ENCODE measurements around the gene SERPINB12. TPM values are rescaled to one million over a fixed set of nuclear protein-coding genes. Genes with fewer than 3 reads are reported as not detected.
A peak's percentile ranks its signal among the peaks of the same experiment; 100 is the strongest.

The SERPINB12 gene
- total and polyA plus RNA-seq, 2 experiments from 2014 or later, result not detected

DNA sequence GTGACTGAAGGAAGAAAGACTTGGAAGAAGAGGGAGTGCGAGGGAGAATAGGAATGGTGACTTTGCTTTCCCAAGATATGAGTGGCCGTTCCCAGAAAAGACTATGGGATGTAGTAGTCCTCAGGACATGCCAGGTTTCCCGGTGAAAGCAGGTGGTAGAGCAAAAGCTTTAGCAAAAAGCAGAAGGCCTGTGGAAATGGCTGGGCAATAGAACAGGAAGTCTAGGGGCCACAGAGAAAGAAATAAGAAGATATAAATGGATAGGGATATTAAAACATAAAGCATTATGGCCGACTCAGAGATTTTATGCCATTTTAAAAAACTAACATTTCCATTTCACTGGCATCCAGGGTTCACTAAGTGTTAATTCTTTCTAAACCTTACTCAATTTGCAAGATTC is 43.8 kb downstream of the SERPINB12 start:
- TF ChIP-seq EZH2phosphoT487 (IDR thresholded peaks at IDR 0.05; ENCODE audit: insufficient read depth, low read depth) (no peak), EZH2 (IDR thresholded peaks at IDR 0.05; ENCODE audit: insufficient read depth, poor library complexity, severe bottlenecking) (no peak)
- no peak overlapping the region for H3K4me2 ChIP-seq (ENCODE audit: unreplicated experiment)
- DNase-seq, result no peak
- no peak overlapping the region for H3K4me3 ChIP-seq
- no peaks in the 10 kb centered on the region for H3K79me2 ChIP-seq (ENCODE audit: insufficient read depth)
- no peaks in the 10 kb centered on the region for H3K9me3 ChIP-seq (ENCODE audit: low read depth)
- H3K27ac ChIP-seq, result no peak overlapping the region
- H3K4me1 ChIP-seq (ENCODE audit: insufficient read depth), result peaks cover 10% of the 10 kb centered on the region; the same call in 1 of the 2 replicates
- H3K9ac ChIP-seq, result no peak overlapping the region
- H3K27me3 ChIP-seq (replicated peaks; ENCODE audit: insufficient read depth), result no peaks in the 10 kb centered on the region
- no peaks in the 10 kb centered on the region for H4K20me1 ChIP-seq (ENCODE audit: insufficient read depth)
- in situ Hi-C loops (cut with MboI), result loop anchor here (25.0 kb wide), 2 partner anchors 151 to 251 kb away; no protein-coding TSS in a partner anchor
- H3K36me3 ChIP-seq (ENCODE audit: low read depth), result no peaks in the 10 kb centered on the region
- no peak overlapping the region for H2AFZ ChIP-seq
- WGBS, 2 experiments (ENCODE audit: low coverage in 1 of 2, low lambda C conversion rate in 2 of 2, missing lambda C conversion rate in 2 of 2), result 74 to 77% methylated on average over 4 of the region's 4 CpGs
- H3K9me2 ChIP-seq (ENCODE audit: insufficient read depth), result no peaks in the 10 kb centered on the region
- H3F3A ChIP-seq (ENCODE audit: insufficient read depth), result peaks cover 2% of the 10 kb centered on the region; the same call in 1 of the 2 replicates

DNA sequence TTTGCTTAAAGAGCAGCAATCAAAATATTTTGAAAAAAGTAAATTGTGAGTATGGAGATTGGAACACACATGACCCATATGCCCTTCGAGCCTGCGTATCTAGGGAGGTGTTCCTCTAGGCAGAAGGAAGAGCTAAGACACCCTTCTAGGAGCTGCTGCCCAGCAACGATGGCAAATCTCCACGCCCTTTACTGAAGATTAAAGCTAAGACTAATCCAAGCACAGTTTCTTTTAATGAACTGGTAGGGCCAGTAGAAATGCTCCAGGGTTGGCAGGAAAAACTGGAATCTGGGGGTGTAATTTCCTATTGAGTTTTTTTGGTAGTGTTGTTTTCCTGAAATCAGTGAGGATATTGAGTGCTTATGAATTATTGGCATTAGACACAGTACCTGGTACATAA is 44.3 kb downstream of the SERPINB12 start:
- Histone ChIP-seq H3K4me3 (no peak overlapping the region), H3K9me3 (ENCODE audit: low read depth) (no peaks in the 10 kb centered on the region), H4K20me1 (ENCODE audit: insufficient read depth) (no peaks in the 10 kb centered on the region), H3K36me3 (ENCODE audit: low read depth) (no peaks in the 10 kb centered on the region), H3F3A (ENCODE audit: insufficient read depth) (peaks cover 5% of the 10 kb centered on the region; the same call in 1 of the 2 replicates), H3K9me2 (ENCODE audit: insufficient read depth) (no peaks in the 10 kb centered on the region), H3K4me2 (ENCODE audit: unreplicated experiment) (no peak overlapping the region), H2AFZ (no peak overlapping the region), H3K27ac (no peak overlapping the region), H3K27me3 (replicated peaks; ENCODE audit: insufficient read depth) (no peaks in the 10 kb centered on the region), H3K4me1 (ENCODE audit: insufficient read depth) (peaks cover 14% of the 10 kb centered on the region; the same call in 1 of the 2 replicates), H3K79me2 (ENCODE audit: insufficient read depth) (no peaks in the 10 kb centered on the region), H3K9ac (no peak overlapping the region)
- DNase-seq, result no peak
- in situ Hi-C loops (cut with MboI), result loop anchor here (25.0 kb wide), 2 partner anchors 151 to 251 kb away; no protein-coding TSS in a partner anchor
- 72 to 75% methylated on average over 4 of the region's 4 CpGs for WGBS, 2 experiments (ENCODE audit: low coverage in 1 of 2, low lambda C conversion rate in 2 of 2, missing lambda C conversion rate in 2 of 2)
- TF ChIP-seq EZH2phosphoT487 (IDR thresholded peaks at IDR 0.05; ENCODE audit: insufficient read depth, low read depth) (no peak), EZH2 (IDR thresholded peaks at IDR 0.05; ENCODE audit: insufficient read depth, poor library complexity, severe bottlenecking) (no peak)

DNA sequence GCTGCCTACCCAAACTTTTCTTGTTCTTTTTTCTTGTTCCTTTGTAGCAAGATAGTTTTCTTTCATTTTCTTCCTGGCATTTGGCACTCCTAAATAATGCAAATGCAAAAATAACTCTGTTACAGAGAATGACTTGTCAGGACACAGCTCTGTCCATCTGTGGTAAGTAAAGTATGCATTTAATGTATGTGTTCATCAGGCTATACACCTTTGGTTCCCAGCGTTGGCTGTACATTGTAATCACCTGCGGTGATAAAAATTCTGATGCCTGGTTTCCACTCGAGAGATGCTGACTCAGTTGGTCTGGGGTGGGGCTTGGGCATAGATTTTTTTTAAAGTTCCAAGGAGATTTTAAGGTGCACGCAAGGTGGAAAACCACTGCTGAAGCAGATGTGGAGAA is 44.8 kb downstream of the SERPINB12 start, which contains the start of gene SERPINB13:
Gene SERPINB13, plus strand, starts transcription at position 378 of the 400 bp plus-strand sequence. CDS start 1,325 bp downstream, outside the sequence.
- Histone ChIP-seq H2AFZ (no peak within 1 kb of the TSS), H3K4me2 (ENCODE audit: unreplicated experiment) (no peak within 1 kb of the TSS), H3K9me3 (ENCODE audit: low read depth) (no peaks in the 10 kb centered on the region), H3K4me1 (ENCODE audit: insufficient read depth) (peaks cover 19% of the 10 kb centered on the region), H3K27ac (no peak within 1 kb of the TSS), H3K4me3 (no peak within 1 kb of the TSS), H3K27me3 (replicated peaks; ENCODE audit: insufficient read depth) (no peaks in the 10 kb centered on the region), H3K36me3 (ENCODE audit: low read depth) (no peaks in the 10 kb centered on the region), H4K20me1 (ENCODE audit: insufficient read depth) (no peaks in the 10 kb centered on the region), H3F3A (ENCODE audit: insufficient read depth) (peaks cover 6% of the 10 kb centered on the region; the same call in 1 of the 2 replicates), H3K9ac (no peak within 1 kb of the TSS), H3K79me2 (ENCODE audit: insufficient read depth) (no peaks in the 10 kb centered on the region), H3K9me2 (ENCODE audit: insufficient read depth) (no peaks in the 10 kb centered on the region)
- DNase-seq, result no peak
- in situ Hi-C loops (cut with MboI), result loop anchor here (25.0 kb wide), 2 partner anchors 150 to 250 kb away; no protein-coding TSS in a partner anchor
- TF ChIP-seq EZH2 (IDR thresholded peaks at IDR 0.05; ENCODE audit: insufficient read depth, poor library complexity, severe bottlenecking), result no peak
- TF ChIP-seq EZH2phosphoT487 (IDR thresholded peaks at IDR 0.05; ENCODE audit: insufficient read depth, low read depth), result no peak
- 78 to 81% methylated on average over 4 of the region's 4 CpGs for whole genome bisulfite sequencing, 2 experiments (ENCODE audit: low coverage in 1 of 2, low lambda C conversion rate in 2 of 2, missing lambda C conversion rate in 2 of 2)

DNA sequence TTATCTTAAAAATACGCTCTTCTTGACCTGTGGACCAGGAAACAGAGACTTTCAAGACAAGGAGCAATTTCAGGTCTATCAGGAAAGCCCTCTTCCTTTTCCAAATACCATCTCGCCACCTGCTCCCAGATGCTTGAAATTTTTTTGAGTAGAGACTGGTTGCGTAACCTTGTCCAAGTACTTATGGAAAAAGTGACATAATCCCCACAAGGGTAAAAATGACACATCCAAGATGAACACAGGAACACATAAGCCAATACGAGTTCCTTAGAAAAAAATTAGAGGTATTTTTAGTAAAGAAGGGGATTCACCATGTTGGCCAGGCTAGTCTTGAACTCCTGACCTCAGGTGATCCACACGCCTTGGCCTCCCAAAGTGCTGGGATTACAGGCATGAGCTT is 46.7 kb downstream of the SERPINB12 start:
- in situ Hi-C loops (cut with MboI), result loop anchor here (25.0 kb wide), 2 partner anchors 148 to 248 kb away; no protein-coding TSS in a partner anchor
- Histone ChIP-seq H3K4me2 (ENCODE audit: unreplicated experiment) (no peak overlapping the region), H3K36me3 (ENCODE audit: low read depth) (no peaks in the 10 kb centered on the region), H4K20me1 (ENCODE audit: insufficient read depth) (no peaks in the 10 kb centered on the region), H3K27ac (no peak overlapping the region), H3K27me3 (replicated peaks; ENCODE audit: insufficient read depth) (no peaks in the 10 kb centered on the region), H2AFZ (no peak overlapping the region), H3K4me3 (no peak overlapping the region), H3K9me2 (ENCODE audit: insufficient read depth) (no peaks in the 10 kb centered on the region), H3F3A (ENCODE audit: insufficient read depth) (peaks cover 11% of the 10 kb centered on the region; the same call in 1 of the 2 replicates), H3K79me2 (ENCODE audit: insufficient read depth) (no peaks in the 10 kb centered on the region), H3K4me1 (ENCODE audit: insufficient read depth) (peaks cover 25% of the 10 kb centered on the region), H3K9me3 (ENCODE audit: low read depth) (no peaks in the 10 kb centered on the region), H3K9ac (no peak overlapping the region)
- DNase-seq, result peak; percentile 32
- TF ChIP-seq EZH2phosphoT487 (IDR thresholded peaks at IDR 0.05; ENCODE audit: insufficient read depth, low read depth), result no peak
- WGBS, 2 experiments (ENCODE audit: low coverage in 1 of 2, low lambda C conversion rate in 2 of 2, missing lambda C conversion rate in 2 of 2), result 78 to 80% methylated on average over 5 of the region's 5 CpGs

Measured in GM23248 (cell line).